ENCODE data around the gene RFFL.
"Not testable (repeated sequence)": the region's sequence is repeated elsewhere in the genome, so short reads cannot be mapped to it uniquely, and the experiment has no call there.

Gene RFFL

GRCh38 chr17:35046245-35046644 is 17.3 kb downstream of the RFFL start:
- DNase-seq, result no peak

DNA sequence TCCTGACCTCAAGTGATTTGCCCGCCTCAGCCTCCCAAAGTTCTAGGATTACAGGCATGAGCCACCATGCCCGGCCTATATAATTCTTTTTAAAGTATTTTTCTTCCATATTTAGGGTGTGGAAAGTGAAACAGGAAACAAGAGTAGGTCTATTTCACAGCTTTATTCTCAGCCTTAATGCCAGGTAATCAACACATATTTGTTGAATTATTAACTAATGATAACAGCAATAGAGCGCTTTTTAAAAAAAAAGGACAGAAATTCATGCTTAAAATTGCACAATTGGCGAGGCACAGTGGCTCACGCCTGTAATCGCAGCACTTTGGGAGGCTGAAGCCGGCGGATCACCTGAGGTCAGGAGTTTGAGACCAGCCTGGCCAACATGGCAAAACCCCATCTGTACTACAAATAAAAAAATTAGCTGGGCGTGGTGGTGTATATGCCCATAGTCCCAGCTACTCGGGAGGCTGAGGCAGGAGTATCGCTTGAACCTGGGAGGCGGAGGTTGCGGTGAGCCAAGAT is 18.0 kb downstream of the RFFL start:
- not testable (repeated sequence) for DNase-seq

GRCh38 chr17:35044181-35044580 is 19.3 kb downstream of the RFFL start:
- peak; percentile 13 for DNase-seq

DNA sequence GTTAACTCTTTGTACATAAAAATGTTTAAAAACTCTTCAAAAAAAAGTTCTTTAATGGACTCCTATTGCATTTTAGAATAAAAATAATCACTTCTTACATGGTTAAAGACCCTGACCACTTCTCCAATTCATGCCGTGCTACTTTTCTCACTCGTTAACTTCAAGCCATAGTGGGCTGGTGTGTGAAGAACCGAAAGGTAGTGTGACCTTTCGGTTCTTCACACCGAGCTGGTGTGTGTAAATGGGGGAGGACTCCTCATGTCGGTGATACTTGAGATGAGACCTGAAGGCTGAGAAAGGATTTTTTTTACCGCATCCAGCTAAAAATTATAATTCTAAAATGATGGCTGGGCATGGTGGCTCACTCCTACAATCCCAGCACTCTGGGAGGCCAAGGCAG is 22.1 kb downstream of the RFFL start:
- DNase-seq, result no peak

DNA sequence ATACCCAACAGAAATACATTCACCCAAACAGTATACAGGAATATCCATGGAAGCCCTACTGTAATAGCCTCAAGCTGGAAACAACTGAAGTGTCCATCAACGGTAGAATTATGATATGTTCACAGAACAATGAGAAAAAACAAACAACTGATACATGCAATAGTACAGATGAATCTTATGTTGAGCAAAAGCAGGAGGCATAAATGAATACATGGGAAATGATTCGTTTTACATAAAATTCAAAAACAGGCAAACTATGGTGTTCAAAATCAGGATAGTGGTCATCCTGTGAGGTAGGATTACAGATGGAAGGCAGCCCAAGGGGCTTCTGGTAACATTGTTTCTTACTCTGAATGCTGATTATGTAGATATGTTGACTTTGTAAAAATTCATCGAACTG is 25.1 kb downstream of the RFFL start:
- DNase-seq, result no peak

GRCh38 chr17:35030780-35031179 is 32.7 kb downstream of the RFFL start:
- DNase-seq, result no peak

GRCh38 chr17:35028531-35029262 is 34.8 kb downstream of the RFFL start:
- DNase-seq, result no peak

- not testable (repeated sequence) for DNase-seq
Measured at GRCh38 chr17:35028097-35028496, 35.4 kb downstream of the RFFL start.

DNA sequence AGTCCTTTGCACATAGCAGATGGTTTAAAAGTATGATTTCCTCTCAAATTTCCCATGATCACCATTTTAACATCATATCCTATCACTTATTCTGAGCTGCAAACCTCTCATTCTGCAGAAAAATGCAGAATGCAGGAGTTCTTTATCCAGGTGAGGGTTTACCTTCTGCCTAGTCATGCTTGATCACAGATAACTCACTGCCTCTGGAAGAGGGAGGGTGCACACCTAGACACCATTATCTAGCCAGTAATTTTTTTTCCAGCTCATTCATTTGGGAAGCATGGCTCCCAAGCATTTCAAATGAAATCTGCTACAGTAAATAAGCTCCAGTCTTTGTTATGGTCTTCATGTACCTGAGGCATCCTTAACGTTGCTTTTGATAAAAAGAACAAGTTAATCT is 38.0 kb downstream of the RFFL start:
- DNase-seq, result no peak

- DNase-seq, result no peak
Measured at GRCh38 chr17:35023538-35023937, 40.0 kb downstream of the RFFL start.

- DNase-seq, result peak; percentile 80
Measured at GRCh38 chr17:35022536-35023063, 40.9 kb downstream of the RFFL start.

GRCh38 chr17:35021520-35022380 is 41.8 kb downstream of the RFFL start:
- no peak for DNase-seq

DNA sequence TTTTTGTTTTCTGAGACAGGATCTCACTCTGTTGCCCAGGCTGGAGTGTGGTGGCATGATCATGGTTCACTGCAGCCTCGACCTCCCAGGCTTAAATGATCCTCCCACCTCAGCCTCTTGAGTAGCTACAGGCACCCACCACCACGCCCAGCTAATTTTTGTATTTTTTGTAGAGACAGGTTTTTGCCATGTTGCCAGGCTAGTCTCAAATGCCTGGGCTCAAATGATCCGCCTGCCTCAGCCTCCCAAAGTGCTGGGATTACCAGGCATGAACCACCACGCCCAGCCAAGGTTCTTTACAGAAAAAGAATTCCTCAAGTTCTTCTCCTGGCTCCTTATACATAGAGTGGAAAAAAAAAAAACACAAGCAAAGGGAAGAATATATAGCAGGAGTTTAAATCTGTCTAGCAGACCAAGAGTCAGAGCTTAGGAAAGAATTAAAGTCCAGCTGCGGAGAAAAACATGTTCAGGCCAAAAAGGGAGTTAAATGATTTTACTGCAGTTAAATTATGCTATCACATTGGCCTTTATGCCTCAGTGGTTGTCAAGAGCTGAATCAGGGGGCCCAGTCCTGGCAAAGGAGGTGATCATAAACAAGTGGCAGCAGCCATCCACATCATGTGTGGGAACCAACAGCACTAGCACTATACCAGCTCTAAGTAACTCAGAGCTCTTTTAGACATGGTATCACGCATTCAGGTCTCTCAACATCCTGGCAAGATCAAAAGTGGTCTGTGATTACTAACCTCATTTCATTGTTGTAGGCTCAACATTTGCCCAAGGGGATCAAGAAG is 43.9 kb downstream of the RFFL start:
- peak; percentile 42 for DNase-seq

GRCh38 chr17:35018814-35019213 is 44.7 kb downstream of the RFFL start:
- no peak for DNase-seq

DNA sequence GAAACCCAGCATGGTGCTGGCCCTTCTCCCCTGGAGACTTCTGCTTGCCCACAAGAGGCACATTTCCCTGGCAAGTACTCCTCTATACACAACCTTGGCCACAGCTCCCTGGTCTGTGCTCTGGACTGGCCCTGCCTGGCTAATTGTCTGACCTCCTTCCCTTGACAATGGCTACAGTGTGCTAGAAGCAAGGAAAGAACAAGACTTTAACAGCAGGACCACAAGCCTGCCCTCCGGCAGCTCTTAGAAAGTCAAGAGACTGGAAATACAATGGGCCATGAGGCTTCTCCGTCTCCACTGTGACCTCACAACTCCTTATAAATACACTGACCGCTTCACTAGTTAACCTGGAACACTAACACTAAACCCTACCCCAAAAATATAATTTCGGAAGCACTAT is 46.5 kb downstream of the RFFL start:
- no peak for DNase-seq

GRCh38 chr17:35016369-35016768 is 47.1 kb downstream of the RFFL start:
- no peak for DNase-seq

DNA sequence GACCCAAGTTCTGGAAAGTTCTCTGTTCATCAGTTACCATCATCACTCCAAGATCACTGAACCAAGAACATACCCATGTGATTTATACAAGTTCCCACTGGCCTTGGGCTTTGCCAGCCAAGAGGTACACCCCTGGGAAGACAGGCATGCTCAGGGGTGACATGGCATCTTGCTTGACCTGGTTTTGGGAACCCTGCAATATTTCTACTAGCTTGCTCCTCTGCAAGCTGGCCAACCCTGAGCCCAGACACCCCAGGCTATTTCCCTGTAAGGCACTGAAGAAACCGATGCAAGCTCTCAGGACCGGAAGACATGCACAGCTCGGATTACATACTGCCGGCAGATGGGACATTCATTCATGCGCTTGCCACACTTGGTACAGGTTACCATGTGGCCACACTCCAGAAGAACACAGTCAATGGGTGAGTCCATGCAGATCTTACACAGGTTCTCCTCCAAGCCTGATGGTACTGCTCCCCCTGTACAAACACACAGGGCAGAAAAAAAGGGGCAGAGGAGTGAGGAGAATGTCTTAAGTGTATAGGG is 51.8 kb downstream of the RFFL start:
- DNase-seq, result no peak

DNA sequence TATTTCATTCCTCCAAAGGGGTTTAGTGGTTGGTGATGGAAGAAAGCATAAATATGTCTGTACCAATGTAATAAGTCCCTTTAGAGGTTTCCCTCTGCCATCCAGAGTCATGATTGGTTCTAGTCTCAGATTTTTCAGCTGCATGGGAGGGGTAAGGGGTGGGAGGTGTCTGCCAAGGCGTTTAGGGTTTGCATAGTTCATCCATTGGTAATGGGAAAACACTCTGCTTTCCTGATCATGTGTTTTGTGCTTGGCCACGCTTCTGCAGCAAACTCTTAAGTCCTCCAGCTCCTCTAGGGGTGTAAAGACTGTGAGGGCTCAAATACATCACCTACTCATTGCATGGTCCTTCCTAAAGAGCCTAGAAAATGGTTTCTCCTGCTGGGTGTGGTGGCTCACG is 53.4 kb downstream of the RFFL start:
- no peak for DNase-seq

- no peak for DNase-seq
Measured at GRCh38 chr17:35006961-35007360, 56.5 kb downstream of the RFFL start.

- DNase-seq, result no peak
Measured at GRCh38 chr17:35006345-35006744, 57.2 kb downstream of the RFFL start.

DNA sequence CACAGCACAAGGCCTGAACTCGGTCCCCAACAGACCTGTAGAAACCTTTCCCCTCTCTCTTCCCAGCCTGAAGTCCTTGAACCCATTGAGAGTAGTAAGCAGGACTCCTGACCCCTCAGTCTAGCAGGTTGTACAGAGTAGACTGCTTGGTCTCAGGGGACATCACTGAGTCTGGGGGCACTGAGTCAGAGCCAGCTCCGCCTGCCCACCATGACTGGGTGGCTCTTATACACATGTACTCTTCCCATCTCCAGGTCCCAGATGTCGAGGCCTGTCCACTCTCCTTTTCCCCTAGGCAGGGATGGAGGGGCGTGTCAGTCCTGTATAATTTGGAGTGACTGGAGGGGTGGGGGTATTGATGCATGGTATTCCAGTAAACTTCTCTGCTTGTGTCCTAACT is 59.7 kb downstream of the RFFL start:
- no peak for DNase-seq

DNA sequence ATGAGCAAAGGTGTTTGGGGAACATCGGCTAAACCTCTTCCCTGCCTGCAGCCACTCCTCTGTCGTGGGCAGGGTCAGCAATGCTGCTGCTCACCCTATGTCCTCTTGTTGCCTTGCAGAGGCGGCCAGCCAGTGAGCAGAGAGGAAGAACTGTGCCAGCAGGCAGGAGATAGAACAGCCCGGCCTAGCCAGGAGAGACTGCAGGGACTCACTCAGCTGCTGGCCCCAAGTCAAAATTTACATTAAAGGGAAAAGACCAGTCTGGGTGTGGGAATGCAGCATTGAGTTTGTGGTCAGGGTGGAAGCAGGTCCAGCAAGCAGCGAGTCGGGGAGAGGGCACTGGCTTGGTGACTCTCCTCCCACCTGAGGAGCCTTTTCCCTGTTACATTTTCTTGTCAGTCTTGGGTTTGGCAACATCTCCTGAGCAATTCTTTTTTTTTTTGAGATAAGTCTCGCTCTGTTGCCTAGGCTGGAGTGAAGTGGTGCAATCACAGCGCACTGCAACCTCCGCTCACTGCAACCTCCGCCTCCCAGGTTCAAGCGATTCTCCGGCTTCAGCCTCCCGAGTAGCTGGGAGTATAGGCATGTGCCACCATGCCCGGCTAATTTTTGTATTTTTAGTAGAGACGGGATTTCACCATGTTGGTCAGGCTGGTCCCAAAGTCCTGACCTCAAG is 60.5 kb downstream of the RFFL start:
- DNase-seq, result no peak

Measured in DMS79 (cell line).